ENCODE results near the gene ZNF793. TPM values are rescaled to one million over a fixed set of nuclear protein-coding genes. Genes with fewer than 3 reads are reported as not detected.

ZNF793 gene
- total RNA-seq, 2 experiments from 2014 or later = 2.4 to 3.4 TPM

DNA sequence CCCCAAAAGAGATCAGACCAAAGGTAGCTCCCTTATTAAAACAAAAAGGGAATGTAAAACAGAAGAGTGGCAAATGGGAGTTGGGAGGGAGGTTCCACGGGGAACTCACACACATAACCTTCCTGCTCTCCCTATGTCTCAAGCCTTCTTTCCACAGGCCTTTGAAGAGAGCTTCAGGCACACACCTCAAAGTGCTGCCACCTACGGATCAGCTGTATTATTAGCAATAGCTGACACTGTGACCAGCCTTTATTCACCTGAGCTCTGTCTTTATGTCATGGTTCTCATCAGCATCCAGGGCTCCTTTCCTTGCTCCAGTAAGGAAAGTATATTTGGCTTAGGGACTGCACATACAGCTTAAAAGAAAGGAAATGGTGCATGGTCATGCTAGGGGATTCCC lies 76.6 kb downstream of the ZNF793 start:
- ChIA-PET CTCF (no interaction called here), POLR2A (no interaction called here)
- Mint-ChIP-seq H3K4me1 (ENCODE audit: low read depth) (no peaks in the 10 kb centered on the region), H3K27ac (no peak overlapping the region), H3K36me3 (peaks cover 35% of the 10 kb centered on the region), H3K4me3 (no peak overlapping the region), H3K27me3 (no peaks in the 10 kb centered on the region), H3K9me3 (peaks cover 59% of the 10 kb centered on the region)
- DNase-seq = no peak
- intact Hi-C loops (cut with micrococcal nuclease) = no loop called here

Other genes starting within 250 kb of the ZNF793 start
- 1 to 10 TPM; 3.8 to 4.4 TPM for gene ZNF527, start 135.8 kb upstream of the ZNF793 start, total RNA-seq
- gene ZNF569, start 39.5 kb upstream of the ZNF793 start, total RNA-seq = 1 to 10 TPM; 5.3 to 7.2 TPM
- 1 to 10 TPM; 4.3 TPM for gene ZNF570, start 37.6 kb upstream of the ZNF793 start, total RNA-seq
- 1 to 10 TPM; 2.7 to 4.0 TPM for gene ZNF571, start 87.9 kb downstream of the ZNF793 start, total RNA-seq
- gene ZNF540, start 87.9 kb downstream of the ZNF793 start, total RNA-seq = 1 to 10 TPM in 1 of 2 experiments, under 1 TPM in 1; 0.86 to 1.1 TPM
- gene ZFP30, start 148.5 kb downstream of the ZNF793 start, total RNA-seq = 10 to 100 TPM; 11.1 to 11.4 TPM
- 1 to 10 TPM; 5.3 to 7.0 TPM for gene ZNF607, start 212.8 kb downstream of the ZNF793 start, total RNA-seq